Stimulated activated CD4-positive, alpha-beta T cell treated with anti-CD3 and anti-CD28 coated beads, Interleukin-1b, Interleukin-23, amount 100 ng/mL, for 24 hours (primary cell): ENCODE data around the gene SLC2A4RG.

ENCODE experiments used
- DNase-seq, 4 experiments: peaks; one replicate each; pipeline ENCODE4 v3.0.0-alpha.2; 2020; ENCODE audit warnings: low read depth in 4 of 4, low spot score in 1 of 4

SLC2A4RG gene

GRCh38 chr20:63739130-63740069, at the start of gene SLC2A4RG:
TSS of gene SLC2A4RG (plus strand) at chr20:63739776. CDS start at chr20:63739913, 137 bp downstream.
- DNase-seq, result peak in 1 of 4 experiments; percentile 63

DNA sequence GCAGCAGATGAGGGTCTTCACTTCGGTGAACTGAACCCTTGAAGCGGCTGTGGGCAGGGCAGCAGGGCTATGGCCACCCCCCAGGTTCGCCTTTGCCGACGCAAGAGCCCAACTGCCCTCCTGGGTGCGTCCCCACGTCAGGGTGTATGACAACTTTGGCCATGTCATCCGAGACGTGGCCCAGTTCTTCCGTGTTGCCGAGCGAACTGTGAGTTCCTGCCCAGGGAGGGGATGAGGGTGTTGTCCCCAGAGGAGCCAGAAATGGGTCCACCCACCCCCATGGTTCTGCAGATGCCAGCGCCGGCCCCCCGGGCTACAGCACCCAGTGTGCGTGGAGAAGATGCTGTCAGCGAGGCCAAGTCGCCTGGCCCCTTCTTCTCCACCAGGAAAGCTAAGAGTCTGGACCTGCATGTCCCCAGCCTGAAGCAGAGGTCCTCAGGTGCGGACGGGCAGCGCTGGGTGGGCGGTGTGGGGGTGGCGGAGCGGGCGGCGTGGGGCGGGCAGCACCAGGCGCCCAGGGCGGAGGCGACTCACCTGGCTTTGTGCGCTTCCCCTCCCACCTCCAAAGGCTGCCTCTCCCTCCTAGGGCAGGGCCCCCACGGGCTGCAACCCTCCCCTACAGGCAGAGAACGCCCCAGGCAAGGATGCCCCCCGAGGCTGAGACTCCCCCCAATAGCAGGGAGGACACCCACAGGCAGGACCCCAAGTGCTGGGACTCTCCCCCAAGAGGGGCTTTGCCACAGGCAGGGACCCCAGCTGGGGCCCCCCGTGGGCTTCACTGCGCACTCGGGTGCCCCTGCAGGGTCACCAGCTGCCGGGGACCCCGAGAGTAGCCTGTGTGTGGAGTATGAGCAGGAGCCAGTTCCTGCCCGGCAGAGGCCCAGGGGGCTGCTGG, 49.3 kb upstream of the SLC2A4RG start:
- DNase-seq, result no peak

- DNase-seq, result no peak
Observed at GRCh38 chr20:63690898-63691710, 48.5 kb upstream of the SLC2A4RG start.

DNA sequence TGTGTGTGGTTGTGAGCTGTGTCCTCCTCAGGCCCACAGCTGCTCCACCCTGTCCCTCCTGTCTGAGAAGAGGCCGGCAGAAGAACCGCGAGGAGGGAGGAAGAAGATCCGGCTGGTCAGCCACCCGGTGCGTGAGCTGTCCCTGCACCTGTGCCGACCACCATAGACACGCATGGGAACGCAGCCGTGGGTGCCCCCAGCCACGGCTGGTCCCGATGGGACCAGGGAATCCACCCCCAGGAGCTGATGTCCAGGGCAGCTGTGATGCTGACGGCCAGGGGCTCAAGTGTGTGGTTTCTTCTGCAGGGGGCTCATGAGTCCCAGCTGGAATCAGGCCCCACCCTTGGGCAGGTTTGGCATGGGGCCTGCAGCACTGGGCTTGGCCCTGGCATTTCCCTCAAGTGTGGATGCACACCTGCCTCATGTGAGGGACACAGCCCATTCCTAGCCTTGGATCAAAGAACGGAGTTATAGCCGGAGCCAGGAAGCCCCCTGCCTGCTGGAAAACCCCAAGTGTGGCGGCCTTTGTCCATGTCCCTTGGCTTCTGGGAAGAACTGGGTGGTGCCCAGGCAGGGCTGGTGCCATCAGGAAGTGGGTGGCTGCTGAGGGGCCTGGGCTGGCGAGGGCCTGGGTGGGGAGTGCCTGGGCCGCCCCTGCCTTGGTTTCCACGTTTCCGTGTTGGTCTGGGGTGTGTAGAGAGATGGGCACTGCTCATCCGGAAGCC, 47.7 kb upstream of the SLC2A4RG start:
- no peak for DNase-seq

DNA sequence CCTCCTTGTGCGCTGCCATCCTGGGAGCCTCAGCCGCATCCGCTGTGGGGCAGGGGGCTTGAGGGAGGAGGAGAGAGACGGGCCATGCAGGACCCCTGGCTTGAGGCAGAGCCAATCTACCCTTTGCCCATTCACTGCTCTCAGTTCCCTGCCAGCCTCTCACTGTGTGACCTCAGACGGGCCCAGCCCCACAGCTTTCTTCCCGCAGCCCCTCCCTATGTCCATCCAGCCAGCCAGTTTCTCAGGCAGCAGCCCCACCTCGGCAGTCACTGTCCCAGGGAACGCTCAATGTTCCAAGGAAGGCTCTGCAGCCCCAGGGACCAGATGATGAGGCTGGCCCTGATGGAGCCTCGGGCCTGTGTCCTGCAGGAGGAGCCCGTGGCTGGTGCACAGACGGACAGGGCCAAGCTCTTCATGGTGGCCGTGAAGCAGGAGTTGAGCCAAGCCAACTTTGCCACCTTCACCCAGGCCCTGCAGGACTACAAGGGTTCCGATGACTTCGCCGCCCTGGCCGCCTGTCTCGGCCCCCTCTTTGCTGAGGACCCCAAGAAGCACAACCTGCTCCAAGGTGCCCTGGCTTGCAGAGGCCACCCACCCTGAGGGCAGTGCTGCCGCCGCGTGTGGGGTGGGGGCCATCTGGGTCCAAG, 47.0 kb upstream of the SLC2A4RG start:
- DNase-seq, result no peak

- DNase-seq, result no peak
Observed at GRCh38 chr20:63693083-63693732, 46.4 kb upstream of the SLC2A4RG start.

DNA sequence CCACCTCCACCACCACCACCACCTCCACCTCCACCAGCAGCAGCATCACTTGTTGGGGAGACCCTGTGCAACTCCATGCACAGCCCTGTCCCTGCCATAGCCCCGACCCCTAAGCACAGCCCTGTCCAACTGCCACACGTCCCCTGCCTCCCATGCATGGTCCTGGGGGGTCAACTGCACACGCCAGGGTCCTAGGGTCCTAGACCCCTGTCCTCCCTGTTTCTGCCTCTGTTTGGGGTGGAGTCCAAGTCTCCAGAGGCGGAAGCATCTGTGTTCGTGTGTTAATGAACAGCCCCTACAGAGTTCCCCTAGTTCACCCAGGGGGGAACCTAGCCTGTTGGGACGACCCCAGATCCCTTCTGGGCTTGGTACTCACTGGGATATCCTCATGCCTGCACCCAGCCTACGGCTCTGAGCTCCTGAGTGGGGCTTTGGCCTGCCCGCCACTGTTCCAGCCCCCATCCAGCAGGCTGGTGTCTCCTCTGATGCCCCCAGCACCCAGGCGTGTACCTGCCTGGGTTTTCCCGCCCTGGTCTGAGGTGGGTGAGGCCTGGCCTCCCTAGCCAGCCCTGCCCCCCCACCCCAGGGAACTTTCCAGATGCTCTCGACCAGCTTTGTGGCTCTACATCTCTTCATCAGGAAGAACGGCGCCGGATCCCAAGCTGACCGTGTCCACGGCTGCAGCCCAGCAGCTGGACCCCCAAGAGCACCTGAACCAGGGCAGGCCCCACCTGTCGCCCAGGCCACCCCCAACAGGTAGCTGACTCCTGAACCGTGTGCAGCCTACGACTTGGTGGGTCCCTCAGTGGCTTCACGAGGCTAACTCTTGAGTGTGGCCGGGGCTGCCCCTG, 45.6 kb upstream of the SLC2A4RG start:
- no peak for DNase-seq

- no peak for DNase-seq
Observed at GRCh38 chr20:63694584-63695423, 44.8 kb upstream of the SLC2A4RG start.

- DNase-seq, result no peak
Observed at GRCh38 chr20:63695424-63696305, 43.9 kb upstream of the SLC2A4RG start.

DNA sequence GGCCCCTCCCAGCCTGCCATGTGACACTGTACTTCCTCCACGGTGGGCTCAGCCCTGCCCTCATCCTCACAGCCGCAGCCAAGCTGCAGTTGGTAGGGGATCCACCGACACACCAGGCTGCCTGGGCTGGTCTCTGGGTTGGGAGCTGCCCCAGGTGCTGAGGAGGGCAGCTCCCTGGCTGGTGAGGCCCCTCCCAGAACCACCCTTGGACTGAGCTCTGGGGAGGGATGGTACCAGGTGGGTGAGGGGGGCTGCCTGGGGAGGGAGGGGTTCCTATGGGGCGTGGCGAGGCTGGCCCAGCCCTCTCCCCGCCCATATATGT, 43.3 kb upstream of the SLC2A4RG start:
- DNase-seq, result no peak

GRCh38 chr20:63696628-63697356, 42.8 kb upstream of the SLC2A4RG start, which contains the start of gene TNFRSF6B:
TSS of gene TNFRSF6B (plus strand) at chr20:63696652. CDS start at chr20:63696768, 116 bp downstream.
- no peak for DNase-seq

GRCh38 chr20:63697357-63697867, 42.2 kb upstream of the SLC2A4RG start:
- no peak for DNase-seq

GRCh38 chr20:63697868-63698545, 41.6 kb upstream of the SLC2A4RG start:
- DNase-seq, result no peak

DNA sequence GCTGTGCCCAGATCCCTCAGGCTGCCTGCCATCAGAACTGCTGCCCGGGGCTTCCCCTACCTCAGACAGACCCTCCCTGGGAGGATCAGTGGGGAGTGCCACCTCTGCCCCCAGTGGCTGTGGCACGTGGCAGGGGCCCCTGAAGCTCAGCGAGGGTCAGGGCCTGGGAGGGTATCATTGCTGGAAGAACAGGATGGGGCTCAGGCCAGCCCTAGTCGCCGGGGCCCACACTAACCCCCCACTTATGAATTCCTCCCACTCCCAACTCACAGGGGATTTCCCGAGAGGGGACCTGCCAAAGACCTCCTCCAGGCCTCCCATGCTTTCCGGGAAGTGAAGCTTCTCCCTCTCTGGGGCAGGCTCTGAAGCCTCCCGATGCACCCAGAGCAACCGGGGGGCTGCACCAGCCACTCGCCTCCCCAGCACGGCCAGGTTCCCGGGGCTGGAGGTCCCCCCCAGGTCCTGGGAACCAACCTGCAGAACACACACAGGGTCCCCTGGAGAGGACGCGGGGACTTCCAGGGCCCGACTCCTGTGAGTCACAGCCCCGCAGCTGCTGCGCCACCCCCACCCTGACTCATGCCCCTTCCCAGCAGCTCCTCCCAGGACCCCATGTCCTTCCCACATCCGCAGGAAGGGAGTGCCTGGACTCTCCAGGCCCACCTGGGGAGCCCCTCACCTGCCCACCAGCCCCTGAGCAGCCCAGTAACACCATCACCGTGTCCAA, 40.7 kb upstream of the SLC2A4RG start:
- peak in 1 of 4 experiments; percentile 67 for DNase-seq
